ENCODE measurements around the gene PCDHGB7. TPM values are rescaled to one million over a fixed set of nuclear protein-coding genes. Genes with fewer than 3 reads are reported as not detected.
"Not testable (repeated sequence)": the region's sequence is repeated elsewhere in the genome, so short reads cannot be mapped to it uniquely, and the experiment has no call there.

PCDHGB7 gene
- polyA plus RNA-seq, 1 donor (not counting 4 experiments of a cell fraction or from before 2014, with no cell fraction given) = 0.69 TPM

- Histone ChIP-seq H3K9ac (ENCODE audit: control insufficient read depth, extremely low read depth, insufficient read depth, low read length) (no peak overlapping the region), H3K9me1 (ENCODE audit: control insufficient read depth, extremely low read depth, insufficient read depth, low read length) (no peaks in the 10 kb centered on the region), H3K4me1 (ENCODE audit: control insufficient read depth, extremely low read depth, insufficient read depth, low read length) (no peaks in the 10 kb centered on the region), H3K4me2 (ENCODE audit: control insufficient read depth, extremely low read depth, insufficient read depth, low read depth, low read length) (no peak overlapping the region), H3K9me3 (ENCODE audit: control insufficient read depth, low read depth, low read length) (peaks cover 24% of the 10 kb centered on the region), H3K79me2 (ENCODE audit: control insufficient read depth, insufficient read depth, low read length) (no peaks in the 10 kb centered on the region), H2AFZ (ENCODE audit: control insufficient read depth, low read length) (no peak overlapping the region), H4K20me1 (ENCODE audit: control insufficient read depth, extremely low read depth, insufficient read depth, low read length) (no peaks in the 10 kb centered on the region), H3K36me3 (ENCODE audit: control insufficient read depth in 2 of 2, extremely low read depth in 1 of 2, insufficient read depth in 2 of 2, low read length in 2 of 2) (no peaks in the 10 kb centered on the region), H3K27ac (ENCODE audit: control insufficient read depth, insufficient read depth, low read length) (no peak overlapping the region), H3K27me3 (ENCODE audit: control insufficient read depth, extremely low read depth, insufficient read depth, low read length) (peaks cover 33% of the 10 kb centered on the region), H3K4me3 (ENCODE audit: control insufficient read depth in 2 of 3, extremely low read depth in 1 of 3, insufficient read depth in 2 of 3, low read depth in 1 of 3, low read length in 3 of 3) (no peak overlapping the region)
- TF ChIP-seq EZH2 (IDR thresholded peaks at IDR 0.05; ENCODE audit: low read length) = no peak
- TF ChIP-seq, protein P1, sequence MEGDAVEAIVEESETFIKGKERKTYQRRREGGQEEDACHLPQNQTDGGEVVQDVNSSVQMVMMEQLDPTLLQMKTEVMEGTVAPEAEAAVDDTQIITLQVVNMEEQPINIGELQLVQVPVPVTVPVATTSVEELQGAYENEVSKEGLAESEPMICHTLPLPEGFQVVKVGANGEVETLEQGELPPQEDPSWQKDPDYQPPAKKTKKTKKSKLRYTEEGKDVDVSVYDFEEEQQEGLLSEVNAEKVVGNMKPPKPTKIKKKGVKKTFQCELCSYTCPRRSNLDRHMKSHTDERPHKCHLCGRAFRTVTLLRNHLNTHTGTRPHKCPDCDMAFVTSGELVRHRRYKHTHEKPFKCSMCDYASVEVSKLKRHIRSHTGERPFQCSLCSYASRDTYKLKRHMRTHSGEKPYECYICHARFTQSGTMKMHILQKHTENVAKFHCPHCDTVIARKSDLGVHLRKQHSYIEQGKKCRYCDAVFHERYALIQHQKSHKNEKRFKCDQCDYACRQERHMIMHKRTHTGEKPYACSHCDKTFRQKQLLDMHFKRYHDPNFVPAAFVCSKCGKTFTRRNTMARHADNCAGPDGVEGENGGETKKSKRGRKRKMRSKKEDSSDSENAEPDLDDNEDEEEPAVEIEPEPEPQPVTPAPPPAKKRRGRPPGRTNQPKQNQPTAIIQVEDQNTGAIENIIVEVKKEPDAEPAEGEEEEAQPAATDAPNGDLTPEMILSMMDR (optimal IDR thresholded peaks at IDR 0.05 in 1 of 3, IDR thresholded peaks at IDR 0.05 in 1 of 3, conservative IDR thresholded peaks at IDR 0.05 in 1 of 3; ENCODE audit: extremely low read depth in 1 of 3, insufficient read depth in 2 of 3, low read length in 3 of 3) = no peak
- dilution Hi-C loops (cut with MboI; ENCODE audit: extremely low pct_ligation_motif_present, low sequenced_read_pairs) = no loop called here
- FAIRE-seq (no peak), DNase-seq (ENCODE audit: low read depth, low spot score) (no peak)
Observed at GRCh38 chr5:141374627-141375026, 42.9 kb upstream of the PCDHGB7 start.

GRCh38 chr5:141375444-141376155 is 41.9 kb upstream of the PCDHGB7 start:
- dilution Hi-C loops (cut with MboI; ENCODE audit: extremely low pct_ligation_motif_present, low sequenced_read_pairs); FAIRE-seq; H3K79me2 ChIP-seq (ENCODE audit: control insufficient read depth, insufficient read depth, low read length); H3K4me2 ChIP-seq (ENCODE audit: control insufficient read depth, extremely low read depth, insufficient read depth, low read depth, low read length); H3K36me3 ChIP-seq (ENCODE audit: control insufficient read depth in 2 of 2, extremely low read depth in 1 of 2, insufficient read depth in 2 of 2, low read length in 2 of 2); H2AFZ ChIP-seq (ENCODE audit: control insufficient read depth, low read length); H3K4me1 ChIP-seq (ENCODE audit: control insufficient read depth, extremely low read depth, insufficient read depth, low read length); H3K9ac ChIP-seq (ENCODE audit: control insufficient read depth, extremely low read depth, insufficient read depth, low read length); H3K9me1 ChIP-seq (ENCODE audit: control insufficient read depth, extremely low read depth, insufficient read depth, low read length); H3K27ac ChIP-seq (ENCODE audit: control insufficient read depth, insufficient read depth, low read length); H4K20me1 ChIP-seq (ENCODE audit: control insufficient read depth, extremely low read depth, insufficient read depth, low read length); DNase-seq (ENCODE audit: low read depth, low spot score); H3K4me3 ChIP-seq (ENCODE audit: control insufficient read depth in 2 of 3, extremely low read depth in 1 of 3, insufficient read depth in 2 of 3, low read depth in 1 of 3, low read length in 3 of 3): not testable (repeated sequence)
- Histone ChIP-seq H3K27me3 (ENCODE audit: control insufficient read depth, extremely low read depth, insufficient read depth, low read length) (peaks cover 26% of the 10 kb centered on the region), H3K9me3 (ENCODE audit: control insufficient read depth, low read depth, low read length) (peaks cover 23% of the 10 kb centered on the region)
